Measurements from ENCODE around the gene HEXD.

HEXD gene

GRCh38 chr17:82468692-82469091 lies 50.5 kb downstream of the HEXD start:
- H3K36me3 ChIP-seq (ENCODE audit: control insufficient read depth, insufficient read depth, low read length), result peaks cover 21% of the 10 kb centered on the region

GRCh38 chr17:82470065-82470464 lies 51.9 kb downstream of the HEXD start:
- TF ChIP-seq CTCF (IDR thresholded peaks at IDR 0.05; ENCODE audit: insufficient read depth, low read length, poor library complexity, severe bottlenecking), result no peak
- H3K4me3 ChIP-seq (replicated peaks; ENCODE audit: low read depth, low read length), result no peak overlapping the region
- H3K27me3 ChIP-seq (replicated peaks; ENCODE audit: control insufficient read depth, insufficient read depth, low read length), result no peaks in the 10 kb centered on the region
- DNase-seq (ENCODE audit: extremely low read depth, insufficient read length), result no peak
- H3K36me3 ChIP-seq (ENCODE audit: control insufficient read depth, insufficient read depth, low read length), result peaks cover 15% of the 10 kb centered on the region

More at GRCh38 chr17:82468692-82469091, 50.5 kb downstream of the HEXD start:
- Histone ChIP-seq H3K27me3 (replicated peaks; ENCODE audit: control insufficient read depth, insufficient read depth, low read length) (no peaks in the 10 kb centered on the region), H3K4me3 (replicated peaks; ENCODE audit: low read depth, low read length) (no peak overlapping the region)
- no peak for TF ChIP-seq CTCF (IDR thresholded peaks at IDR 0.05; ENCODE audit: insufficient read depth, low read length, poor library complexity, severe bottlenecking)
- DNase-seq (ENCODE audit: extremely low read depth, insufficient read length), result no peak

GRCh38 chr17:82474223-82475010 lies 56.3 kb downstream of the HEXD start:
- no peak for DNase-seq (ENCODE audit: extremely low read depth, insufficient read length)
- H3K27me3 ChIP-seq (replicated peaks; ENCODE audit: control insufficient read depth, insufficient read depth, low read length), result no peaks in the 10 kb centered on the region
- no peak overlapping the region for H3K4me3 ChIP-seq (replicated peaks; ENCODE audit: low read depth, low read length)
- TF ChIP-seq CTCF (IDR thresholded peaks at IDR 0.05; ENCODE audit: insufficient read depth, low read length, poor library complexity, severe bottlenecking), result no peak
- peaks cover 21% of the 10 kb centered on the region for H3K36me3 ChIP-seq (ENCODE audit: control insufficient read depth, insufficient read depth, low read length)

- H3K27me3 ChIP-seq (replicated peaks; ENCODE audit: control insufficient read depth, insufficient read depth, low read length), result no peaks in the 10 kb centered on the region
- TF ChIP-seq CTCF (IDR thresholded peaks at IDR 0.05; ENCODE audit: insufficient read depth, low read length, poor library complexity, severe bottlenecking), result no peak
- H3K4me3 ChIP-seq (replicated peaks; ENCODE audit: low read depth, low read length), result no peak overlapping the region
- H3K36me3 ChIP-seq (ENCODE audit: control insufficient read depth, insufficient read depth, low read length), result peaks cover 27% of the 10 kb centered on the region
- no peak for DNase-seq (ENCODE audit: extremely low read depth, insufficient read length)
These were observed 57.3 kb downstream of the HEXD start for GRCh38 chr17:82475458-82475857.

- H3K27me3 ChIP-seq (replicated peaks; ENCODE audit: control insufficient read depth, insufficient read depth, low read length), result no peaks in the 10 kb centered on the region
- peaks cover 33% of the 10 kb centered on the region for H3K36me3 ChIP-seq (ENCODE audit: control insufficient read depth, insufficient read depth, low read length)
- no peak overlapping the region for H3K4me3 ChIP-seq (replicated peaks; ENCODE audit: low read depth, low read length)
- no peak for TF ChIP-seq CTCF (IDR thresholded peaks at IDR 0.05; ENCODE audit: insufficient read depth, low read length, poor library complexity, severe bottlenecking)
- no peak for DNase-seq (ENCODE audit: extremely low read depth, insufficient read length)
These were observed 59.8 kb downstream of the HEXD start for GRCh38 chr17:82477934-82478333.
